Suprapubic skin (tissue), 4 donors: ENCODE data around the gene NKX6-1. TPM values are rescaled to one million over a fixed set of nuclear protein-coding genes. Genes with fewer than 3 reads are reported as not detected.
A peak's percentile ranks its signal among the peaks of the same experiment; 100 is the strongest.

Source experiments
- DNase-seq, 2 donors: peaks; one replicate each; pipeline ENCODE4 v3.0.0-alpha.2; 2019; ENCODE audit warnings: low spot score in 2 of 2
- H3K27ac ChIP-seq: fragments of 200-600 bp; sonication (generic); one replicate; pipeline ENCODE4 v1.5.1; 2019
- H3K27me3 ChIP-seq: fragments of 200-600 bp; sonication (generic); one replicate; pipeline ENCODE4 v1.5.1; 2019
- H3K36me3 ChIP-seq: fragments of 200-600 bp; sonication (generic); one replicate; pipeline ENCODE4 v1.5.1; 2019
- H3K4me1 ChIP-seq: fragments of 200-600 bp; sonication (generic); one replicate; pipeline ENCODE4 v1.5.1; 2019
- H3K4me3 ChIP-seq: fragments of 200-600 bp; sonication (generic); one replicate; pipeline ENCODE4 v1.5.1; 2019; ENCODE audit warnings: mild to moderate bottlenecking
- H3K9me3 ChIP-seq: fragments of 200-600 bp; sonication (generic); one replicate; pipeline ENCODE4 v1.5.1; 2019
- EP300 ChIP-seq: sonication (generic); formaldehyde crosslinking; IDR thresholded peaks from one replicate; pipeline ENCODE4 v1.6.1; 2017; ENCODE audit warnings: antibody characterized with exemption
- POLR2A ChIP-seq, 2 donors: fragments of 450-650 bp; IDR thresholded peaks; one replicate each; pipeline ENCODE4 v1.6.1; 2017; ENCODE audit warnings: antibody characterized with exemption in 2 of 2, mild to moderate bottlenecking in 2 of 2, moderate library complexity in 2 of 2
- POLR2AphosphoS5 ChIP-seq, 3 donors: sonication (generic); formaldehyde crosslinking; IDR thresholded peaks; one replicate each; pipeline ENCODE4 v1.6.1; 2017; ENCODE audit warnings: antibody characterized with exemption in 3 of 3
- WGBS: methylation state at CpG from one replicate; pipeline ENCODE4 v1.1.5; 2018; 5-methylcytosine and 5-hydroxymethylcytosine counted together
- total RNA-seq, 4 donors: library from RNA; depleted of rRNA; stranded (reverse); fragments of >200 nt; gene quantifications; one replicate each; pipeline ENCODE4 v1.1.0, GENCODE V29; 2016
- TF ChIP-seq, protein P1 (sequence below), 2 donors: fragments of 200-600 bp in 1 of 2; fragments of 450-650 bp in 1 of 2; sonication (generic) in 1 of 2; IDR thresholded peaks; one replicate each; pipeline ENCODE4 v1.5.1; 2016 to 2019; ENCODE audit warnings: antibody characterized with exemption in 2 of 2, mild to moderate bottlenecking in 1 of 2, moderate library complexity in 1 of 2

Gene NKX6-1
- total RNA-seq, 4 donors from 2014 or later = not detected

- no peak for DNase-seq
- Histone ChIP-seq H3K4me1 (peaks cover 57% of the 10 kb centered on the region), H3K27me3 (peaks cover 100% of the 10 kb centered on the region), H3K9me3 (no peaks in the 10 kb centered on the region), H3K4me3 (no peak overlapping the region), H3K27ac (no peak overlapping the region), H3K36me3 (no peaks in the 10 kb centered on the region)
- no peak for TF ChIP-seq EP300
- TF ChIP-seq, protein P1, sequence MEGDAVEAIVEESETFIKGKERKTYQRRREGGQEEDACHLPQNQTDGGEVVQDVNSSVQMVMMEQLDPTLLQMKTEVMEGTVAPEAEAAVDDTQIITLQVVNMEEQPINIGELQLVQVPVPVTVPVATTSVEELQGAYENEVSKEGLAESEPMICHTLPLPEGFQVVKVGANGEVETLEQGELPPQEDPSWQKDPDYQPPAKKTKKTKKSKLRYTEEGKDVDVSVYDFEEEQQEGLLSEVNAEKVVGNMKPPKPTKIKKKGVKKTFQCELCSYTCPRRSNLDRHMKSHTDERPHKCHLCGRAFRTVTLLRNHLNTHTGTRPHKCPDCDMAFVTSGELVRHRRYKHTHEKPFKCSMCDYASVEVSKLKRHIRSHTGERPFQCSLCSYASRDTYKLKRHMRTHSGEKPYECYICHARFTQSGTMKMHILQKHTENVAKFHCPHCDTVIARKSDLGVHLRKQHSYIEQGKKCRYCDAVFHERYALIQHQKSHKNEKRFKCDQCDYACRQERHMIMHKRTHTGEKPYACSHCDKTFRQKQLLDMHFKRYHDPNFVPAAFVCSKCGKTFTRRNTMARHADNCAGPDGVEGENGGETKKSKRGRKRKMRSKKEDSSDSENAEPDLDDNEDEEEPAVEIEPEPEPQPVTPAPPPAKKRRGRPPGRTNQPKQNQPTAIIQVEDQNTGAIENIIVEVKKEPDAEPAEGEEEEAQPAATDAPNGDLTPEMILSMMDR (IDR thresholded peaks at IDR 0.05) = no peak
- WGBS = 16% methylated on average over 23 of the region's 23 CpGs
Observed at GRCh38 chr4:84495794-84496261, 3.3 kb downstream of the NKX6-1 start.

DNA sequence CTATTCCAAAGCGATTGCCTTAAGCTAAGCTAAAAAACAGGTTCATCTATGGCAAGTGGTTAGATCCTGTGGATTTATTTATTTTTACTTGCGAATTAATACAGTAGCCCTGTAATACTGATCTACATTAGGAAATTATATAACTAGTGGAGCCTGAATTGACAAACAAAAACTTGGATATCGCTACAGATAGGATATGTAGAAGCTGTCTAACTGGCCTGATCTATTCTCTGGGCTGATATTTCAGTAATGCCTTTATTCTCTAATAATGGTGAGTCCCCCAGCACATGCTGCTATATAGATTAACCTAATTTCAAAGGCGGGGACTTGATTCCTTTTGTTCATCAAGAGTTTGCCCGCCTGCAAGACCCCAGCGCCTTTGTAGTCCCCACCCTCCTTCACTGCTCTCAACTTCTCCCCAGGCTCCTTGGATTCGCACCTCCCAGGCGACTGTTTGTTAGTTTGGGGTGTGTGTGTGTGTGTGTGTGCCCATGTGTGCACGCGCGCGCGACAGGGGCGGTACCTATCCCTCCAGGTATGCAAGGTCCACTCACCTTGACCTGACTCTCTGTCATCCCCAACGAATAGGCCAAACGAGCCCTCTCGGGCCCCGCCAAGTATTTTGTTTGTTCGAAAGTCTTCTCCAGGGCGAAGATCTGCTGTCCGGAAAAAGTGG, 3.8 kb downstream of the NKX6-1 start:
- H3K9me3 ChIP-seq = no peaks in the 10 kb centered on the region
- no peak overlapping the region for H3K4me3 ChIP-seq
- TF ChIP-seq POLR2A (IDR thresholded peaks at IDR 0.05) (no peak), POLR2AphosphoS5 (IDR thresholded peaks at IDR 0.05) (no peak), EP300 (no peak)
- TF ChIP-seq, protein P1 (IDR thresholded peaks at IDR 0.05) = no peak
- no peak for DNase-seq
- no peaks in the 10 kb centered on the region for H3K36me3 ChIP-seq
- no peak overlapping the region for H3K27ac ChIP-seq
- WGBS = 20% methylated on average over 21 of the region's 21 CpGs
- H3K27me3 ChIP-seq = peaks cover 100% of the 10 kb centered on the region
- peaks cover 57% of the 10 kb centered on the region for H3K4me1 ChIP-seq

DNA sequence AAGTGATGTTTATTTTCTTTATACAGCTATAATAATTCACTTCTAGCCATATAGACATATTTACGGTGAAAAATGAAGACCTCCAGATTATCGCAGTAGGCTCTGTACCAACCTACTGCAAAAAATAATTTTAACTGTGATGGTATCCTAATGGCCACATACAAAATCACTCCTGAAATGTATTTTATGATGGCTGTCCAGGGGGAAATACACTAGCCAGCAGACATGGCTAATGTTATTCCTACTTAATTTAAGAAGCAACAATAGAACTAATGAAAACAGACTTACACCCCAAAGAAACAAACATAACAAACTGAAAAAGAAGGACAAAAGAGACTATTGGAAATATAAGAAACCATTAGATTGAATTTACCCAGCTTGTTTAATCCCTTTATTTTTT, 4.6 kb downstream of the NKX6-1 start:
- H3K4me1 ChIP-seq = peaks cover 52% of the 10 kb centered on the region
- TF ChIP-seq POLR2A (IDR thresholded peaks at IDR 0.05) (no peak), POLR2AphosphoS5 (IDR thresholded peaks at IDR 0.05) (no peak), EP300 (no peak)
- TF ChIP-seq, protein P1 (IDR thresholded peaks at IDR 0.05) = no peak
- H3K27ac ChIP-seq = no peak overlapping the region
- no peak for DNase-seq
- no peaks in the 10 kb centered on the region for H3K36me3 ChIP-seq
- H3K27me3 ChIP-seq = peaks cover 100% of the 10 kb centered on the region
- no peak overlapping the region for H3K4me3 ChIP-seq
- 74% methylated on average over 2 of the region's 2 CpGs for WGBS
- H3K9me3 ChIP-seq = no peaks in the 10 kb centered on the region

- WGBS = 20% methylated on average over 2 of the region's 2 CpGs
- Histone ChIP-seq H3K9me3 (no peaks in the 10 kb centered on the region), H3K4me3 (no peak overlapping the region), H3K27me3 (peaks cover 100% of the 10 kb centered on the region), H3K27ac (no peak overlapping the region), H3K4me1 (peaks cover 47% of the 10 kb centered on the region), H3K36me3 (no peaks in the 10 kb centered on the region)
- DNase-seq = no peak
- TF ChIP-seq, protein P1 (IDR thresholded peaks at IDR 0.05) = no peak
- no peak for TF ChIP-seq POLR2AphosphoS5 (IDR thresholded peaks at IDR 0.05)
- TF ChIP-seq EP300 = no peak
- TF ChIP-seq POLR2A (IDR thresholded peaks at IDR 0.05) = no peak
Observed at GRCh38 chr4:84494076-84494475, 5.0 kb downstream of the NKX6-1 start.

- no peaks in the 10 kb centered on the region for H3K9me3 ChIP-seq
- no peak overlapping the region for H3K27ac ChIP-seq
- peaks cover 100% of the 10 kb centered on the region for H3K27me3 ChIP-seq
- H3K4me1 ChIP-seq = peaks cover 39% of the 10 kb centered on the region
- H3K36me3 ChIP-seq = no peaks in the 10 kb centered on the region
- TF ChIP-seq POLR2AphosphoS5 (IDR thresholded peaks at IDR 0.05) (no peak), EP300 (no peak), POLR2A (IDR thresholded peaks at IDR 0.05) (no peak)
- TF ChIP-seq, protein P1 (IDR thresholded peaks at IDR 0.05) = no peak
- DNase-seq = no peak
- H3K4me3 ChIP-seq = peak overlapping the region; percentile 6
- WGBS = 11% methylated on average over 23 of the region's 62 CpGs
Observed at GRCh38 chr4:84493092-84493850, 5.8 kb downstream of the NKX6-1 start.
